ENCODE data around the gene SDC3. TPM values are rescaled to one million over a fixed set of nuclear protein-coding genes. Genes with fewer than 3 reads are reported as not detected.
"Not testable (repeated sequence)": the region's sequence is repeated elsewhere in the genome, so short reads cannot be mapped to it uniquely, and the experiment has no call there.

SDC3 gene
- total RNA-seq, 4 donors from 2014 or later, result 44.1 to 101 (median 56.5) TPM

DNA sequence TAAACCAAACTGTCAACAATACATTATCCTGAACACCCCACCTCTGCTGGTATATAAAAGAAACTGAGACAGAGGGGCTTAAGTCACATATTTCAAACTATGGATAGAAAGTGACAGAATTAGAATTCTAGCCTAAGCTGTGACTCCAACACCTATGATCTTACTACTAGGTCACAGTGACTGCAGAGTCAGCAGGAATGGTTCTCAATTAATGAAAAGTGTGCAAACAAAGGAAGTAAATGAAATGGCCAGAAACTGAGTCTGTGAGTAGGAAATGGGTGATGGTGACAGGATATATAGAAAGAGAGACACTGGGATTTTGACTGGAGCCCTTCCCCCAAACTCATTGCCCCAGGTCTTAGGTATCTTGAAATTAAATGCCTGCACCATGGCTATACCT is 38.7 kb upstream of the SDC3 start:
- DNase-seq (ENCODE audit: extremely low spot score), result no peak
- intact Hi-C loops (cut with DNase I), result no loop called here
- no peaks in the 10 kb centered on the region for H3K9me3 ChIP-seq
- TF ChIP-seq POLR2A (IDR thresholded peaks at IDR 0.05; ENCODE audit: low read depth) (no peak), POLR2AphosphoS5 (IDR thresholded peaks at IDR 0.05) (no peak), EP300 (IDR thresholded peaks at IDR 0.05) (no peak)
- TF ChIP-seq, protein P1, sequence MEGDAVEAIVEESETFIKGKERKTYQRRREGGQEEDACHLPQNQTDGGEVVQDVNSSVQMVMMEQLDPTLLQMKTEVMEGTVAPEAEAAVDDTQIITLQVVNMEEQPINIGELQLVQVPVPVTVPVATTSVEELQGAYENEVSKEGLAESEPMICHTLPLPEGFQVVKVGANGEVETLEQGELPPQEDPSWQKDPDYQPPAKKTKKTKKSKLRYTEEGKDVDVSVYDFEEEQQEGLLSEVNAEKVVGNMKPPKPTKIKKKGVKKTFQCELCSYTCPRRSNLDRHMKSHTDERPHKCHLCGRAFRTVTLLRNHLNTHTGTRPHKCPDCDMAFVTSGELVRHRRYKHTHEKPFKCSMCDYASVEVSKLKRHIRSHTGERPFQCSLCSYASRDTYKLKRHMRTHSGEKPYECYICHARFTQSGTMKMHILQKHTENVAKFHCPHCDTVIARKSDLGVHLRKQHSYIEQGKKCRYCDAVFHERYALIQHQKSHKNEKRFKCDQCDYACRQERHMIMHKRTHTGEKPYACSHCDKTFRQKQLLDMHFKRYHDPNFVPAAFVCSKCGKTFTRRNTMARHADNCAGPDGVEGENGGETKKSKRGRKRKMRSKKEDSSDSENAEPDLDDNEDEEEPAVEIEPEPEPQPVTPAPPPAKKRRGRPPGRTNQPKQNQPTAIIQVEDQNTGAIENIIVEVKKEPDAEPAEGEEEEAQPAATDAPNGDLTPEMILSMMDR (IDR thresholded peaks at IDR 0.05), result no peak
- H3K36me3 ChIP-seq, result peaks cover 38 to 92% (median 77%) of the 10 kb centered on the region in 4 donors
- H3K4me3 ChIP-seq, result no peak overlapping the region
- H3K27me3 ChIP-seq, result no peaks in the 10 kb centered on the region
- no peak overlapping the region for H3K27ac ChIP-seq (replicated peaks in 1 of 4)
- peaks cover 0 to 8% (median 7%) of the 10 kb centered on the region in 4 donors for H3K4me1 ChIP-seq

DNA sequence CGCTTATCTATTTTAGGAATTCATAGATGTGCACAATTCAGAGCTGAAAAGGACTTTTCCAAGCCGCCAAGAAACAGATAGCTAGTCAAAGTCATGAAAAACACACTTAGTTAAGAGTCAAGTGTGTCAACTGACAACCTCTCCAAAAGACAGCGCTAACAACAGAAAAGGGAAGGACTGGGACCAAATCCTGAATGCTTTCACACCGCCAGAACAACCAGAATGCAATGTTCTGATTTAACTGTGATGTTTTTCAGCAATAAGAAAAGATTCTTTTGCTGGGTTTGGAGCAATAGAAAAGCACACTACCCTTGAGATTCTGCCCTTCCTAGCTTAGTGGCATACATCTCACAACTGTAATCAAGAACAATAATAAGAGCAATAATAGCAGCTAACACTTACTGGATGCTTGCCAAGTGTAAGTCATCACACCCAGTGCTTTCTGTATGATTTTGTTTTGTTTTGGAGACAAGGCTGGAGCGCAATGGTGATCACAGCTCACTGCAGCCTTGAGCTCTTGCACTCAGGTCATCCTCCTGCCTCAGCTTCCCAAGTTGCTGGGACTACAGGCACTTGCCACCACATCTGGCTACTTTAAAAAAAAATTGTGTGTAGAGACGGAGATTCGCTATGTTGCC is 33.9 kb upstream of the SDC3 start:
- Histone ChIP-seq H3K4me1 (peaks cover 0 to 10% (median 7%) of the 10 kb centered on the region in 4 donors), H3K27me3 (no peaks in the 10 kb centered on the region), H3K4me3 (no peak overlapping the region), H3K36me3 (peaks cover 23 to 95% (median 81%) of the 10 kb centered on the region in 4 donors), H3K27ac (replicated peaks in 1 of 4) (no peak overlapping the region), H3K9me3 (no peaks in the 10 kb centered on the region)
- intact Hi-C loops (cut with DNase I), result no loop called here
- DNase-seq (ENCODE audit: extremely low spot score), result no peak
- 90% methylated on average over 7 of the region's 7 CpGs for WGBS
- TF ChIP-seq, protein P1 (IDR thresholded peaks at IDR 0.05), result no peak
- TF ChIP-seq POLR2AphosphoS5 (IDR thresholded peaks at IDR 0.05) (no peak), EP300 (IDR thresholded peaks at IDR 0.05) (no peak), POLR2A (IDR thresholded peaks at IDR 0.05; ENCODE audit: low read depth) (no peak)

DNA sequence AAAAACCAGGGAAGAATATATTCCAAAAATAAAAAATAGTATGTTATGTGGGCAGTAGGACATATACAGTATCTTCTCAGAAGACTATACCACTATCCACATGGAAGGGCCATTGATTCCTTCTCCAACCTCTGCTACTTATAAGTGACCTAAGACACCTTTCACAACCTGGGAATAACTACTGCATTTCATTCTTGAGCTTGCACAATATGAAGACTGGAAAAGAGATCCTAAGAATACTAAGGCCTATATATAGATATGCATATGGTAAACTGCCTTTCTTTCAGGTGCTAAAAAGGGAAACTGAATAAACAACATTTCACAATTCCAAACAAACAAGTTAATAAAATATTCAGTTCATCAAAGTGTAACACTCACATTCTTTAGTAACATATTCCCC is 32.0 kb upstream of the SDC3 start:
- H3K36me3 ChIP-seq, result peaks cover 34 to 96% (median 85%) of the 10 kb centered on the region in 4 donors
- TF ChIP-seq, protein P1 (IDR thresholded peaks at IDR 0.05), result no peak
- TF ChIP-seq POLR2A (IDR thresholded peaks at IDR 0.05; ENCODE audit: low read depth), result no peak
- TF ChIP-seq POLR2AphosphoS5 (IDR thresholded peaks at IDR 0.05), result no peak
- no peak for TF ChIP-seq EP300 (IDR thresholded peaks at IDR 0.05)
- no peaks in the 10 kb centered on the region for H3K9me3 ChIP-seq

DNA sequence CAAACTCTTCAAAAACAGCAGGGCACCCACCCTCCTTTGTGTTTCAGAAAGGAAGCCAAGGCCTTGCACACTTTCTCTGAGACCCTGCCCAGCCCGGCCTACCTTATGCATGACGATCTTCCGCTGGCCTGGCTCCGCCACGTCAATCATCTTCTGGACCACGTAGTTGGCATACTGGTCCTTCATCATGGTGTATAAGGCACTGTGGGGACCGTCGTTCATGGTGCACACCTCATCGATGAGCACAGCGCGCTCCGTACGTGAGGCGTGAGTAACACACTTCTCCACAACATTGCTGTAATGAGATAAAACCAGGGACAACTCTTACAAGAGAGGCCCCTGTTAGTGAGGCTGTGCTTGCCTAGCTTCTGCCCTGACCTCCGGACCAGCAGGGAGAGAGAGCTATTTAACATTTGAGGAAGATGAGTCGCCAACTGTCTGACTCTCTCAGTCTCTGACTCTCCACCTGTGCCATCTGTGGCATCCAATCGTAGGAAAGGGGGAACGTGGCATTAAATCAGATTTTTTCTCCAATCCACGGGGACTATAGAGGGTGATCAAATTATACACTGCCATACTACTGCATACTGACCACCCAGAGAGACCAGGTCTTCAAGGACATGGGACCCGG is 28.1 kb upstream of the SDC3 start:
- intact Hi-C loops (cut with DNase I), result no loop called here
- peaks cover 0 to 7% (median 1%) of the 10 kb centered on the region in 4 donors for H3K4me1 ChIP-seq
- H3K27me3 ChIP-seq, result no peaks in the 10 kb centered on the region
- no peak overlapping the region for H3K4me3 ChIP-seq
- no peaks in the 10 kb centered on the region for H3K9me3 ChIP-seq
- DNase-seq (ENCODE audit: extremely low spot score), result no peak
- TF ChIP-seq POLR2AphosphoS5 (IDR thresholded peaks at IDR 0.05), result no peak
- TF ChIP-seq EP300 (IDR thresholded peaks at IDR 0.05), result no peak
- no peak for TF ChIP-seq POLR2A (IDR thresholded peaks at IDR 0.05; ENCODE audit: low read depth)
- TF ChIP-seq, protein P1 (IDR thresholded peaks at IDR 0.05), result no peak
- 96% methylated on average over 20 of the region's 20 CpGs for WGBS
- peaks cover 44 to 93% (median 86%) of the 10 kb centered on the region in 4 donors for H3K36me3 ChIP-seq
- no peak overlapping the region for H3K27ac ChIP-seq (replicated peaks in 1 of 4)

More for the DNA sequence above, 32.0 kb upstream of the SDC3 start:
- H3K27me3 ChIP-seq, result no peaks in the 10 kb centered on the region
- intact Hi-C loops (cut with DNase I), result no loop called here
- no peak overlapping the region for H3K4me3 ChIP-seq
- H3K4me1 ChIP-seq, result peaks cover 0 to 10% (median 7%) of the 10 kb centered on the region in 4 donors
- no peak for DNase-seq (ENCODE audit: extremely low spot score)
- H3K27ac ChIP-seq (replicated peaks in 1 of 4), result no peak overlapping the region

DNA sequence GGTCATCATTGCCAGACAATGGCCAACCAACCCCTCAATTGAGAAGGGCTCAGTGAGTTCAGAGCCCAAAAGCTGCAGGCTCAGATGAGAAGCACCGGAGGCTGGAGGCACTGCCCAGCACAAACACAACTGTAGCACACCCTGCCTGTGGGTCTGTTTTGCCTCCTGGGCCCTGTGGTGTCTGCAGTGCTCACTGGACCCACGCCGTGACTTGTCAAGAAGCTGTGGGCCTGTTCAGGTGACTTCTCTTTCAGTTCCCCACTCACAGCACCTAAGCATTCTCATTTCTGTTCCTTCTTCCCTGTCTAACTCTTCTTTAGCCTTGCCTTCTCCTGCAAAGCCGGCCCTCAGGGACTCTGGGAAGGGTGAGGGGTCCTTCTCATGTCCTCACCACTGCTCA is 27.2 kb upstream of the SDC3 start:
- peaks cover 37 to 92% (median 80%) of the 10 kb centered on the region in 4 donors for H3K36me3 ChIP-seq
- H3K27me3 ChIP-seq; H3K4me1 ChIP-seq; H3K4me3 ChIP-seq; intact Hi-C loops (cut with DNase I); DNase-seq (ENCODE audit: extremely low spot score); H3K27ac ChIP-seq (replicated peaks in 1 of 4); H3K9me3 ChIP-seq: not testable (repeated sequence)
- WGBS, result no CpG with 5 or more reads among the region's 4 CpGs

Measured in esophagus muscularis mucosa (tissue), 4 donors.